GM18519 (cell line): ENCODE measurements around the gene TMEM40.
"Not testable (repeated sequence)": the region's sequence is repeated elsewhere in the genome, so short reads cannot be mapped to it uniquely, and the experiment has no call there.

Experiments used
- ATAC-seq: cut with Tn5 transposase; IDR thresholded peaks from one replicate; pipeline ENCODE4 v1.9.1; 2021; ENCODE audit warnings: mild to moderate bottlenecking, moderate library complexity; ENCODE audit not compliant: unreplicated experiment, low FRiP score

Gene TMEM40

DNA sequence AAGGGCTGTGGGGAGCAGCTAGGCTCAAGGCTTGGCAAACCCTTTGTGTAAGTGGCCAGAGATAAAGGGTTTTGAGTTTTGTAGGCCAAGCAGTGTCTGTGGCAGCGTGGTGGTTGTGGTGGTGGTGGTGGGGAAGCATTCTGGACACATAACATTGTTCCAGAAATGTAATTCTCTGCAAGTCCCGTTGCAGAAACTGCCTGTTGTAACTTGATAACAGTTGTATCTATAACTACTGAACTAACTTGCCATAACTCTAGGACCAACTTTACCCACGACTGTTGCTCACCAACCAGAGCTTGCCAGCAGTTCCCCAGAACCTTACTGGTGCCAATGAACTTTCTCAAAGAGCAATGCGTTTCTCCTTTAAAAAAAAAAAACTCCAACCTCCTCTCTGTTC, 18.1 kb upstream of the TMEM40 start:
- ATAC-seq, result no peak

DNA sequence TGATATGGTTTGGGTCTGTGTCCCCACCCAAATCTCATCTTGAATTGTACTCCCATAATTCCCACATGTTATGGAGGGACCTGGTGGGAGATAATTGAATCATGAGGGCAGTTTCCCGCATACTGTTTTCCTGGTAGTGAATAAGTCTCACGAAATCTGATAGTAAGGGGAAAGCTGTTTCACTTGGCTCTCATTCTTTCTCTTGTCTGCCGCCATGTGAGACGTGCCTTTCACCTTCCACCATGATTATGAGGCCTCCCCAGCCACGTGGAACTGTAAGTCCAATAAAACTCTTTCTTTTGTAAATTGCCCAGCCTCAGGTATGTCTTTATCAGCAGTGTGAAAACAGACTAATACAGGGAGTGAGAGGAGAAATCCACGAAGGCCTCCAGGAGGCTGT, 16.9 kb upstream of the TMEM40 start:
- ATAC-seq, result not testable (repeated sequence)

DNA sequence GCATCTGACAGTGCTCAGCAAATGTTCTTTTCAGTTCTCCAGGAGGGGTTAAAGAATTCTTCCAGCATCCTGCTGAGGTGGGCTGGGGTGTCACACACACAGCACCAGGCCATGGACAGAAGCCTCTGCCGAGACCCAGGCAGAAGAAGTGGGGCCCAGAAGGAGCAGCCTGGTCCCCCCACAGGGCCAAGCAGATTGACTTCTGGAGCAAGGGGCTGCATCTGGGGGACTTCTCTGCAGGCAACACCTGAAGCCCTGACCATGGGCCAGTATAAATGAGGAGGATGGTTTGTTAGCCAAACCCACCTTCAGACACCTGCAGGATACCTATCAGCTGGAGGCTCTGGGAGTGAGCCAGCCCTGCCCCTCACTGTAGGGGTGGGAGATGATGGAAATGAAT, 16.2 kb upstream of the TMEM40 start:
- ATAC-seq, result no peak

DNA sequence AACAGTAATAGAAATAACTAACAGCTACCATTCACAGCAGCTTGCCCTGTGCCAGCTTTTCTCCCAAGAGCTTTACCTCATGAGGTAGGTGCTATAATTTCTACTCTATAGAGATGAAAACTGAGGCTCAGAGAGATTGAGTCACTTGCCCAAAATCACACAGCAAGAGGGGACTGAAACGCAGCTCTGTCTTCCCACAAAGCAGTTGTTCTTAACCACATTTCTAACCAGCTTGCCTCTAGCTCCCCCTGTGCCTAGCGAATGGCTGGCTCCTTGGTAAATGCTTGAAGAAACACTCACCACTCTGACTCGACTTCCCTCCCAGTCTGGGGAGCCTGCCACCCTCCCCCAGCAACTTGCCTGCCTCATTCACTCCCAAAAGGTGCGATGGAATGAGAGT, 15.6 kb upstream of the TMEM40 start:
- no peak for ATAC-seq

DNA sequence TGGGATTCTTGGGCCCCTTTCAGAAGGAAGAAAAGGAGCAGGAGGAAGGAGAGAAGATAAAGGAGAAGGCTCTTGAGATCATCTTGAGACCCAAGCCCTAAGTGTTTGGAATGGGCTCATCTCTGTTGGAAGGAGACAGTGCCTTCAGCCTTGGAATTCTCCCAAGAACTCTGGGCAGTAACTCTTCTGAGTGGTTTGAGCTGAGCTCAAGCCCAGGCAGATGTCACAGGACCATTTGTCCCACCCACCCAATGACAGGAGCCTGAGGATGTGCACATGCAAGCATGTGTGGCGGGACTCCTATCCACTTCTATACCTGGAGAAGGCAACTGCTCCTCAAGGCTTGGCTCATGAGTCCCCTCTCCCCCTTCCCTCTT, 14.6 kb upstream of the TMEM40 start:
- no peak for ATAC-seq

DNA sequence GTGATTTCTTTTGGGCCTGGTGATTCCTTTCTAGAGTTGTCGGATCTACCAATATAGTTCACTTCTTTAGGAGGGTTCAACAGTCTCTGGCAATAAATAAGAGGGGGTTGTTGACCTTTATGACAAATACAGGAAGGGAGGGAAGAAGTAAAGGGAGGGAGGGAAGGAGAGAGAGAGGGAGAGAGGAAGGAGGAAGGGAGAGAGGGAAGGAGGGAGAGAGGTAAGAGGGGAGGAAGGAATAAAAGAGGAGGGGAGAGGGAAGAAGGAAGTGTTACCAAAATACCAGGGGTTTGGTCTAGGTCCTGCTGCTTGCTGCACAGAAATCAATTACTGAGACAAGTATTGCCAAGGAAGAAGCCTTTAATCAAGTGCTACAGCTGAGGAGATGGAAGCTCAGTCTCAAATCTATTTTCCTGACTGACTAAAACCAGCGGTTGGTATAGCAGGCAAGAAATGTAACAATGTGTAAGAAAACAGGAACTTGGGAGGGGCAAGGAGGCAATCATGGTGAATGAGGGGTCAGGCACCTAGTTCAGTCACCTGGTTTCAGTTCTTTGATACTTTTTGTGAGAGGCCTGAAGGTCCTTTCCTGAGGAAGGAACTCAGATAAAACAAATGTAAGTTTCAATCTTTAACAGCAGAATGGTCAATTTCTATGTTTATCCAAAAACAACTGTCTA, 14.1 kb upstream of the TMEM40 start:
- no peak for ATAC-seq

DNA sequence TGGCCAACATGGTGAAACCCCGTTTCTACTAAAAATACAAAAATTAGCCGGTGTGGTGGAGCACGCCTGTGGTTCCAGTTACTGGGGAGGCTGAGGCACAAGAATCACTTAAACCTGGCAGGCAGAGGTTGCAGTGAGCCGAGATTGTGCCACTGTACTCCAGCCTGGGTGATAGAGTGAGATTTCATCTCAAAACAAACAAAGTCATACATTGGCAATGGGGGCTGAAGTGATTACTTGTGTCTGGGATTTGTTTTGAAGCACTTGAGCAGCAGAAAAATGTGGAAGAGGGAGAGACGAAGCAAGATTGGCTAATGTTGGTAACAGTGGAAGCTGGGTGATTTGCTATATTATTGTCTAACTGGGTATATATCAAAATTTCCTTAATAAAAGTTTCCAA, 13.4 kb upstream of the TMEM40 start:
- ATAC-seq, result no peak

DNA sequence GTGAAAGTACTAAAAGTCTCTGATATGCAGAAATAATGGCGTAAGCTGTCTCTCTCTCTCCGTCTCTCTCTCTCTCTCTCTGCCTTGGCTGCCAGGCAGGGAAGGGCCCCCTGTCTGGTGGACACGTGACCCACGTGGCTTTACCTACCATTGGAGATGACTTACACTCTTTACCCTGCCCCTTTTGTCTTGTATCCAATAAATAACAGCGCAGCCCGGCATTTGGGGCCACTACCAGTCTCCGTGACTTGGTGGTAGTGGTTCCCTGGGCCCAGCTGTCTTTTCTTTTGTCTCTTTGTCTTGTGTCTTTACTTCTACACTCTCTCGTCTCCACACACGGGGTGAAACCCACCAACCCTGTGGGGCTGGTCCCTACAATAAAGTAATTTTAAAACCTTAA, 12.2 kb upstream of the TMEM40 start:
- ATAC-seq, result no peak

DNA sequence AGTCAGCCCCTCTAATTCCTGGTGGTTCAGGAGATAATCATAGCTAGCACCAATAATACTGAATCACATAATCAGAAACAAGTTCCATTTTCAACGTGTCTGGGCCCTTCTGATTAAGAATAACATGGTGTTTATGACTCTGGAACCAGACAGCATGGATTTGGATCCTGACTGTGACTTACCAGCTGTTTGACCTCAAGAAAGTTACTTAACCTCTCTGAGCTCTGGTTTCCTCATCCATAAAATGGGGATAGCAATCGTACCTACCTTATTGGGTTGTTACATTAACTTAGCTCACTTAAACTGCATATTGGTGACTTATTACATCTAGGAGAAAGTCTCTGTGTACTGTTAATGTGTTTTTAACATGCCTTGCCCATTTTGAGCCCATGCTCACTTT, 10.7 kb upstream of the TMEM40 start:
- no peak for ATAC-seq

DNA sequence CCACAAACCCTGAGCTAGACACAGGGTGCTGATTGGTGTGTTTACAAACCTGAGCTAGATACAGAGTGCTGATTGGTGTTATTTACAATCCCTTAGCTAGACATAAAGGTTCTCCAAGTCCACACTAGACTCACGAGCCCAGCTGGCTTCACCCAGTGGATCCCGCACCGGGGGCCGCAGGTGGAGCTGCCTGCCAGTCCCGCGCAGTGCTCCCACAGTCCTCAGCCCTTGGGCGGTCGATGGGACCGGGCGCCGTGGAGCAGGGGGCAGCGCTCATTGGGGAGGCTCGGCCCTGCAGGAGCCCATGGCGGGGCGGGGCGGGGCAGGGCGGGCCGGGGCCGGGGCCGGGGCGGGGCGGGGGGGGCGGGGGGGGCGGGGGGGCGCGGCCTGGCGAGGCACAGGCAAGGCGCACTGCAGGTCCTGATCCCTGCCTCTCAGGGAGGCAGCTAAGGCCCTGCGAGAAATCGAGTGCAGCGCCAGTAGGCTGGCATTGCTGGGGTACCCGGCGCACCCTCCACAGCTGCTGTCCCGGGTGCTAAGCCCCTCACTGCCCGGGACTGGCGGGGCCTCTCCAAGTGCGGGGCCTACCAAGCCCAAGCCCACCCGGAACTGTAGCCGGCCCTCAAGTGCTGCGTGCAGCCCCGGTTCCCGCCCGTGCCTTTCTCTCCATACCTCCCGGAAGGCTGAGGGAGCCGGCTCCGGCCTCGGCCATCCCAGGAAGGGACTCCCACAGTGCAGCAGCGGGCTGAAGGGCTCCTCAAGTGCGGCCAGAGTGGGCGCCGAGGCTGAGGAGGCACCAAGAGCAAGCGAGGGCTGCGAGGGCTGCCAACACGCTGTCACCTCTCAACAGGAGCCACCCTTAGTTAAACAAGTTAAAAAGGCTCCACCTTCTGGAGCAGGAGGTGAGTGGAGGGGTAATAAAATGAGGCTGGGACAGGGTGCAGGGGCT, 9.8 kb upstream of the TMEM40 start:
- no peak for ATAC-seq

DNA sequence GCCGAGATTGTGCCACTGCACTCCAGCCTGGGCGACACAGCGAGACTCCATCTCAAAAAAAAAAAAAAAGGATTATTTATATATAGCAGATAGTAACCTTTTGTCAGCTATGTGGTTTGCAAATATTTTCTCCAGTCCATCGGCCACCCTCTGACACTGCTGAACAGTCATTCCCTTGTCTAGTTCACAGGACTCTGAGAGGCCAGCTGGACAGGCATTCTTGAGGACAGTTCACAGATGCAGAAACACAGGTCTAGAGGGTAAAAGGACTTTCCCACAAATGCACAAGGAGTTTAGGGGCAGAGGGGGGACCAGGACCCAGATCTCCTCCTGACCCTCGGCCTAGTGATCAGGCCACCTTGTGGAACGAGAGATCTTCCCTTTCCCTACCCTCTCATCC, 7.5 kb upstream of the TMEM40 start:
- ATAC-seq, result no peak

DNA sequence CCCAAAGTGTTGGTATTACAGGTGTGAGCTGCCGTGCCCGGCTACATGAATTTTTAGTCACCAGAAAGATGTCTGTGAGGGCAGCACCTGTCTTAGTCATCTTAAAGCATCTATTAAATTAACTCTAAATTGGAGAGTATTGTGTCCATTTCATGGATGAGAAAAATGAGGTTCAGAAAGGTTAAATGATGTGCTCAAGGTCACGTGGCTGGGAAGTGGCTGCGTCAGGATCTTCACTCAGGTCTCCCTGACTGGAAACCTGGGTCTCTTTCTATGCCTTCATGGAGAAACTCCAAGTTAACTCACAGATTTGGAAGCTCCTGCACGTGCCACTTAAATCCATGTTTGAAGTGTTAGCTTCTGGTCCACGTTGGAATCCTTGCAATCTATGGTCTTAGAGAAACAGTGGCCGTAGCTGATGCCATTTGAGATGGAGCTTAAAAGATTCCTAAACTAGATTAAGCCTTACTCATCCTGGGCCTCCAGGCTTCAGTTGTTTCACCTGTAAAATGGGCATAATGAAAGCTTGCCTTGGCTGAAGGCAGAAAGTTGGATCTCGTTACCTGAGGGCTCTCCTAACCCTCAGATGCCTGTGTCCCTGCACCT, 5.2 kb upstream of the TMEM40 start:
- ATAC-seq, result no peak

DNA sequence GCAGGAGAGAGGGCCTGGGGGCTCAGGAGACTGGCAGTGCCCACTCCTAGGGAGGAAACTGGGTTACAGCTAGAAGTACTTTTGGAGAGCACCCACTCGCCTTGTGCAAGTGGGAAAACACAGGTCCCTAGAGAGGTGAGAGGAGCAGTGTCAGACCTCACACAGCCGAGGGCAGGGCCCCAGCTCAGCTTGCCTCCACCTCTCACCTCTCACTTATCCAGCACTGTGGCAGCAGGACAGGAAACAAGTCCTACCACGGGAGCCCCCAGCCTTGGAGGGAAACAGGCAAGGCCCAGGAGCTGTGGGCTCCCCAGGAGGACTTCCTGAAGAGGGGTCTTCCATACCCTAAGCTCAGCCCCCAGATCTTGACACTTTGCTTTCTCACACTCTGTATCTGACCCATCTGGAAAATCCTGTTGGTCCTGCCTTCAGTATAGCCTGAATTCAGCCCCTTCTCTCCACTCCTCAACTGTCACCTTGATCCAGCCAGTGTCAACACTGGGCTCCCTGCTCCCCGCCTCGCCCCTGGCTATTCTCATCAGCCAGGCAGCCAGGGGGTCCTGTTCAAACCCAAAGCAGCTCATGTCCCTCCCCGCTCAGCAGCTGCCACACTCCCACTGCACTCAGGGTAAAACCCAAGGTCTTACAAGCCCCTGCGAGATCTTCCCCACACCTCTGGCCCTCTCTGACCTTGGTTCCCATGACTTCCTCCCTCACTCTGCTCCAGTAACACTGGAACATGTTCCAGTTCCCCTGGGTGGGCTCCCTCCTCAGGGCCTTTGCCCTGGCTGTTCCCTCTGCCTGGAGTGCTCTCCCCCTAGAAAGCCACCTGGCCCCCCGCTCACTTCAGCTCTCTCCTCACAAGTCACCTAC, 870 bp upstream of the TMEM40 start:
- no peak for ATAC-seq

DNA sequence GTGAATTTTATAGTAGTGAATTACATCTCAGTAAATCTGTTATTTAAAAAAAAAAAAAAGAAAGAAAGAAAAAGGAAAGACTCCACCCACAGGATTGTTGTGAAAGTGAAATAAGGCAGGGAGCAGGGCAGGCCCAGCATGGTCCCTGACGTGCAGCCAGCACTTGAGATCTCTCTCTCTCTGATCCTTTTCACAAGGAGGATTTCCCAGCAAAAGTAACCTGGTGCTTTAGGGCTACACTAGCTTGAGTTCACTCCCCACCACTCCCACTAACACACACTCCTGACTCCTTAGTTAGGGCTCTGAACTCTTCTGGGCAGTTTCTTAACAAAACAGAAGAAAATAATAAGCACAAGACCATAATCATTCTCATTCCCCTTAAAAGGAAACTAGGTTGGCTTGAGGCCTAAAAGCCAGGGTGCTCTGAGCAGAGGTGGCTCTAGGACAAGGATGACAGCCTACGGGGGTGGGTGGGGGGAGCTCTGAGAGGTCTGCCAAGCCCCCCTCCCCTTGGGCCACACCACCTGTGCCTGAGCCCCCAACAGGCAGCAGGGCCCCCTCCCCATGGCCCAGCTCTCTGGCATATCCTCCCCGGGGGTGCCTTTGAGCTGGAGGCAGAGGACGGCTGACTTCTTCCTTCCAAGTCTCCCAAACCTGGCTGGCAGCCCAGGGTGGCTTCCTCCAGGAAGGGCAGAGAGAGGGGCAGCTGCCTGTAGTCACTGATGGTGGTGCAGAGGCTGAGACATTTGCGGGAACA, 856 bp downstream of the TMEM40 start:
- no peak for ATAC-seq

DNA sequence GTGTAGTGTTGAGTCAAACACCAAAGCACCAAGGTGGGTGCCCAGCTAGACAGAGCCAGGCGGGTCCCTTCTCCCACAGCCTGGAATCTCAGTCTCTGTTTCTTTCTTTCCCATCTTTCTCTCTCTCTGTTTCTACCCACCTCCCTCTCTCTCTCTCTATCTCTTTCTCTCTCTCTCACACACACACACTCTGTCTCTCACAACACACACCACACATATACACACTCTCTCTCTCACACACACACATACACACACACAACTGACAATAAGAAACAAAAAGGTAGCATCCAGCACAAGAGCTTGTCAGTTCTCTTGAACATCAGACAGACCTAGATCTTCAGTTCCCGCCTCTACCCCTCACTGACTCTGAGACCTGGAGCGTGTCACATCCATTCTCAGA, 2.4 kb downstream of the TMEM40 start:
- ATAC-seq, result no peak

DNA sequence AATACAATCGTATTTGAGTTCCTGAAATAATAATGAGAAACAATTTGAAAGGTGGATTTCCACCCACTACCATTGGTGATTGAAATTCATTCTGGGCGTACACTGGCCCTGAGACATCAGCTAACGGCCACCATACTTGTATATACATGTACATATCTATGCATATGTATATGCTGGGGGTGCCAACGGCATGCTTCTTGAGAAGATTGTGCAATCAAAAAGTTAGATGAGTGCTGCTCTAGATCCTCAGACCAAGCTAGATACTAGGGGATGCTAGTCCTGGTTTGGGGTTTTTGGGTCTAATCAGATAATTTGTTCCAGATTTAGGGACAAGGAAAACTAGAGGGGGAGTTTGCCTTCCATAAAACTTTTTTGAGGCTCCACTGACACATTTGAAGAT, 2.9 kb downstream of the TMEM40 start:
- ATAC-seq, result no peak

DNA sequence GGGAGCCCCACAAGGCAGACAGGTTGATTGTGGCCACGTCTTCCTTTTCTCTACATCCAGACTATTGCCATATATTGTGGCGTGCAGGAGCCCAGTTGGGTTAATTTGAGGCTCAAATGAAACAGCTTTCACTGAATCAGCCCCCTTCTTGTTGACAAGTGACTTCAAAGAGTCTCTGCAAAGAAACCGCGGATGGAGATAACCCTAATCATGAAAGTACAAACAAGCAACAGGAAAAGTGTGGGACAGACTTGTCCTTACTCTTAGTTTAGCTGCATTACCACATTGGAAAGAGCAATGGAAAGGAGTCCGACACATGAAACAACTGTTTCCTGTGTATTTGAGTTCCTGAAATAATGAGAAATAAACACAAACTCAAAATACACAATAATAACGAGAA, 3.3 kb downstream of the TMEM40 start:
- ATAC-seq, result no peak

DNA sequence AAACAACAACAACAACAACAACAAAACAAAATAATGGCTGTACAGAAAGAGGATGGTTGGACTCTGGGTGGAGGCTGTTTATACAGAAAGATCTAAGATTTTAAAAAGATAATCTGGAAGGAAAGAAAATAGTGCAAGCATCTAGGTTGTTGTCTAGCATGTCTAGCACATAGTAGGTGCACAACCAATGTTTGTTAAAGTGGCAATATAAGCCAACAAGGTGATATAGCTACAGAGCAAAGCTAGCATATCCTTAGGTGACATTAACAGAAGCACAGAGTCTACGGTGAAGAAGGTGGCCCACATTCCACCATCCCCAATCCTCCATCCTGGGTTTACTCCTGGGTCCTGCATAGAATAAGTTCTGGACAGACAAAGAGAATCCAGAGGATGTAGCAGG, 4.7 kb downstream of the TMEM40 start:
- no peak for ATAC-seq

DNA sequence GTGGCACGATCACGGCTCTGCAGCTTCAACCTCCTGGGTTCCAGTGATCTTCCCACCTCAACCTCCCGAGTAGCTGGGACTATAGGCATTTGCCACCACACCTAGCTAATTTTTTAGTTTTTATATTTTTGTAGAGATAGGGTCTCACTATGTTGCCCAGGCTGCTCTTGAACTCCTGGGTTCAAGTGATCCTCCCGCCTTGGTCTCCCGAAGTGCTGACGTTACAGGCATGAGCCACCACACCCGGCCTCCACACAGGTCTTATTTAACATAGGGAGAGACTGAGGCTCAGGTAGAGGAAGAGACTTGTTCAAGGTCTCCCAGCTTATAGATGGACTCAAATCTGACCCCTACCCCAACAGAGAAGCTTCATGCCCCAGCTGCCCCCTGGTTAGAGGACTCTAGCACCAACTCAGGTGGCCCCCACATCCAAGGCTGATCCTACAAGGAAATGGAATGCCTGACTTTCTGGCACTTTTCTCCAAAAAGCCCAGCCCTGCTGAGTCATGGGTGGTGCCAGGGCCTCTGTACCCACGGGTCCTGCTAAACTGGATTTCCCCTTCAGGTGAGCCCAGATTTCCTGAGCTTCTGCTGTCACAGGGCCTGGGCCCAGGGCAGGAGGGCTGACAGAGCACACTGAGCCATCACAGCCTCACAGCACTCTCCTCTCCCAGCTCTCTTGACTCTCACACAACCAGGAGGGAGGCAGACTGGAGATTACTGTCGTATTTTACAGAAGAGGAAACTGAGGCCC, 5.6 kb downstream of the TMEM40 start:
- no peak for ATAC-seq
